ENCODE measurements around the gene GNAL. TPM values are rescaled to one million over a fixed set of nuclear protein-coding genes. Genes with fewer than 3 reads are reported as not detected.

Gene GNAL
- total RNA-seq, 1 experiment from 2014 or later, result 24.0 TPM

GRCh38 chr18:11749305-11749704 is 60.2 kb downstream of the GNAL start:
- Histone ChIP-seq H2BK20ac (ENCODE audit: low read depth, low read length, poor library complexity, severe bottlenecking) (no peak overlapping the region), H4K5ac (ENCODE audit: insufficient read length, low read depth, low read length) (no peak overlapping the region), H2BK5ac (ENCODE audit: insufficient read length, low read length) (no peak overlapping the region), H2AFZ (ENCODE audit: low read length) (no peak overlapping the region), H4K91ac (ENCODE audit: insufficient read length, low read depth, low read length) (no peak overlapping the region), H3T11ph (ENCODE audit: low read length) (no peak overlapping the region), H3K4me2 (ENCODE audit: insufficient read depth, insufficient read length, low read length) (no peak overlapping the region), H3K79me2 (ENCODE audit: insufficient read depth, low read length) (no peaks in the 10 kb centered on the region), H2AK5ac (ENCODE audit: insufficient read length, low read length) (no peak overlapping the region), H3K56ac (ENCODE audit: insufficient read length, low read depth, low read length) (no peak overlapping the region), H3K79me1 (ENCODE audit: insufficient read depth, low read depth, low read length, poor library complexity, severe bottlenecking) (no peaks in the 10 kb centered on the region), H3K14ac (ENCODE audit: insufficient read depth, low read length) (no peak overlapping the region), H3K4me1 (ENCODE audit: insufficient read depth, low read length) (no peaks in the 10 kb centered on the region), H4K20me1 (ENCODE audit: control insufficient read depth, insufficient read depth, insufficient read length) (peaks cover 2% of the 10 kb centered on the region), H3K18ac (ENCODE audit: insufficient read length, low read depth, low read length) (no peak overlapping the region), H3K23ac (ENCODE audit: insufficient read length, low read depth, low read length) (no peak overlapping the region), H2BK12ac (ENCODE audit: insufficient read length, low read depth, low read length) (no peak overlapping the region), H2BK15ac (ENCODE audit: low read depth, low read length) (no peak overlapping the region), H4K8ac (replicated peaks; ENCODE audit: insufficient read length, low read depth, low read length) (no peak overlapping the region), H3K4ac (ENCODE audit: low read depth, low read length) (no peak overlapping the region), H3K27me3 (ENCODE audit: insufficient read depth, low read length) (no peaks in the 10 kb centered on the region; the same call in 1 of the 2 replicates), H3K9ac (ENCODE audit: extremely low read depth, insufficient read length, low read length) (no peak overlapping the region), H3K9me3 (ENCODE audit: control insufficient read depth, low read depth, low read length) (no peaks in the 10 kb centered on the region), H2BK120ac (ENCODE audit: low read depth, low read length, poor library complexity, severe bottlenecking) (no peak overlapping the region), H3K23me2 (ENCODE audit: insufficient read length, low read depth, low read length, poor library complexity, severe bottlenecking) (peaks cover 10% of the 10 kb centered on the region), H3K27ac (ENCODE audit: insufficient read length, low read depth, low read length) (no peak overlapping the region)
- Mint-ChIP-seq H3K27me3 (ENCODE audit: low read depth) (peaks cover 28% of the 10 kb centered on the region), H3K9me3 (peaks cover 2 to 7% of the 10 kb centered on the region in 2 experiments; a peak in 3 of 5 replicates), H3K36me3 (ENCODE audit: insufficient read depth in 1 of 3, low read depth in 3 of 3) (peaks cover 0 to 7% (median 0%) of the 10 kb centered on the region in 3 experiments; a peak in 2 of 7 replicates), H3K4me3 (no peak overlapping the region), H3K4me1 (peaks cover 17 to 19% of the 10 kb centered on the region in 2 experiments), H3K27ac (no peak overlapping the region)
- DNase-seq, result no peak
- no peak for TF ChIP-seq CTCF (conservative IDR thresholded peaks at IDR 0.05)
- no CpG with 5 or more reads among the region's 8 CpGs for WGBS (ENCODE audit: extremely low coverage, insufficient read length, low lambda C conversion rate)
